BLaER1 (cell line): Measurements from ENCODE around the gene TNS1.
A peak's percentile ranks its signal among the peaks of the same experiment; 100 is the strongest.

Source experiments
- H3K27ac ChIP-seq: shearing (Covaris generic); formaldehyde crosslinking; 2 replicates; pipeline ENCODE4 v1.8.1; 2022
- H3K27me3 ChIP-seq: shearing (Covaris generic); formaldehyde crosslinking; 2 replicates; pipeline ENCODE4 v1.8.1; 2022
- H3K36me3 ChIP-seq: shearing (Covaris generic); formaldehyde crosslinking; 2 replicates; pipeline ENCODE4 v1.8.1; 2022
- H3K4me1 ChIP-seq: shearing (Covaris generic); formaldehyde crosslinking; 2 replicates; pipeline ENCODE4 v1.8.1; 2022
- H3K4me2 ChIP-seq: shearing (Covaris generic); formaldehyde crosslinking; 2 replicates; pipeline ENCODE4 v1.8.1; 2022
- H3K4me3 ChIP-seq: shearing (Covaris generic); formaldehyde crosslinking; 2 replicates; pipeline ENCODE4 v1.8.1; 2022
- H3K9ac ChIP-seq: shearing (Covaris generic); formaldehyde crosslinking; 2 replicates; pipeline ENCODE4 v1.8.1; 2022
- H3K9me3 ChIP-seq: shearing (Covaris generic); formaldehyde crosslinking; 2 replicates; pipeline ENCODE4 v1.8.1; 2022
- H4K20me1 ChIP-seq: shearing (Covaris generic); formaldehyde crosslinking; 2 replicates; pipeline ENCODE4 v1.8.1; 2022
- Cebpa-rat ChIP-seq: shearing (Covaris generic); IDR thresholded peaks from 2 replicates; pipeline ENCODE4 v1.8.1; 2022

Gene TNS1

GRCh38 chr2:217900010-217900779 lies 102.6 kb downstream of the TNS1 start:
- Histone ChIP-seq H3K9me3 (no peaks in the 10 kb centered on the region), H3K9ac (no peak overlapping the region), H3K4me2 (peak overlapping the region; percentile 92), H3K4me1 (peaks cover 56% of the 10 kb centered on the region), H3K4me3 (no peak overlapping the region), H3K27ac (0 out of 2 replicates have a peak overlapping the region, but pooled peaks have one; percentile 32), H3K27me3 (no peaks in the 10 kb centered on the region), H4K20me1 (peaks cover 19% of the 10 kb centered on the region), H3K36me3 (peaks cover 61% of the 10 kb centered on the region)
- no peak for TF ChIP-seq Cebpa-rat

GRCh38 chr2:217899231-217900009 lies 103.4 kb downstream of the TNS1 start:
- no peak overlapping the region for H3K27ac ChIP-seq
- no peak overlapping the region for H3K4me2 ChIP-seq
- no peaks in the 10 kb centered on the region for H3K9me3 ChIP-seq
- no peak overlapping the region for H3K4me3 ChIP-seq
- no peak for TF ChIP-seq Cebpa-rat
- H3K27me3 ChIP-seq, result no peaks in the 10 kb centered on the region
- H3K36me3 ChIP-seq, result peaks cover 69% of the 10 kb centered on the region
- no peak overlapping the region for H3K9ac ChIP-seq
- peaks cover 49% of the 10 kb centered on the region for H3K4me1 ChIP-seq
- H4K20me1 ChIP-seq, result peaks cover 11% of the 10 kb centered on the region

DNA sequence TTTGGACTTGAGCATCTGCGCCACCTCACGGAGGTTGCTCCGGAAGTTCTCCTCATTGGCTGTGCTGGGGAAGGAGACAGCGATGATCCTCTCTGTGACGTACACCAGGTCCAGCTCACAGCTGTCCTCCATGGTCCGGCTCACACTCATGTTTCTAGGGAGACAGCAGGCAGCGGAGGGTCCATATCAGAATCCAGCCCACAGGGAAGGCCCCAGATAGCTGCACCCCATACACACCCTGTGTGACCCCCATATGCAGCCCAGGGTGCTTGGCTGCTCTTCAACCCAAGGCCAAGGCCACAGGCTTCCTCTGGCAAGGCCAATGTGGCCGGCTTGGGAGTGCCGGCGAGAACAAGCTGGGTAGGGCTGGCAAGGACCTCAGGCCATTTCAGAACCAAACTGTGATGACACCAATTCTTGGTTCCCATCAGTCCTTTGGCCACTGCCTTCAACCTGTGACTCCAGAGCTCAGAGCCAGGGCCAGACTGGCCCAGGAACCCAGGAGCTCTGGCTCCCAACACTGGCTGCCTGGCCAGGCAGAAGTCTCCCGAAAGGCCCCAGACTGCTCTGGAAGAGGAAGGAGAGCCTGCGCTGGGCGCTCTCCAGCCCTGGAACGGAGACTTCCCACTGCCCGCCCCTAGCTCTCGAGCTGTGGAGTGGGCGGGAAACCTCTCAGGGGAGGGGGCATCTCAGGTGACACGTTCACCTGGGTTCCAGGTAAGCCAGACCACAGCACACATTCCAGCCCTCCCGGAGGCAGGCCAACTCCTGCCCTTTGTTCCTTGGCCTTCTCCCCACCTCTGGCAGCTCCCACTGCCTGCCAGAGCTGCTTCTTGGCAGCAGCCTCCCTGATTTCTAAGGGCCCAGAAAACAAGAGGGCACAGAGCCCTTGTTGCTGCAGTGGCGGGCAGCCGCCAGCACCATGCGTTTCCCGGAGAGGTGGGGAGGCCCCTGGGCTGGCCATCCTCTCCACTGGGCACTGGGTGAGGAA lies 104.7 kb downstream of the TNS1 start:
- no peaks in the 10 kb centered on the region for H3K9me3 ChIP-seq
- H3K4me1 ChIP-seq, result peaks cover 36% of the 10 kb centered on the region
- no peak for TF ChIP-seq Cebpa-rat
- H3K27ac ChIP-seq, result no peak overlapping the region
- H3K4me2 ChIP-seq, result no peak overlapping the region
- no peaks in the 10 kb centered on the region for H3K27me3 ChIP-seq
- H3K9ac ChIP-seq, result no peak overlapping the region
- H3K4me3 ChIP-seq, result no peak overlapping the region
- H4K20me1 ChIP-seq, result no peaks in the 10 kb centered on the region
- H3K36me3 ChIP-seq, result peaks cover 82% of the 10 kb centered on the region

GRCh38 chr2:217897091-217897715 lies 105.6 kb downstream of the TNS1 start:
- Histone ChIP-seq H3K36me3 (peaks cover 91% of the 10 kb centered on the region), H3K4me1 (peaks cover 26% of the 10 kb centered on the region), H3K27ac (no peak overlapping the region), H3K4me2 (no peak overlapping the region), H3K9me3 (no peaks in the 10 kb centered on the region), H4K20me1 (no peaks in the 10 kb centered on the region), H3K27me3 (no peaks in the 10 kb centered on the region), H3K9ac (no peak overlapping the region), H3K4me3 (no peak overlapping the region)
- no peak for TF ChIP-seq Cebpa-rat

DNA sequence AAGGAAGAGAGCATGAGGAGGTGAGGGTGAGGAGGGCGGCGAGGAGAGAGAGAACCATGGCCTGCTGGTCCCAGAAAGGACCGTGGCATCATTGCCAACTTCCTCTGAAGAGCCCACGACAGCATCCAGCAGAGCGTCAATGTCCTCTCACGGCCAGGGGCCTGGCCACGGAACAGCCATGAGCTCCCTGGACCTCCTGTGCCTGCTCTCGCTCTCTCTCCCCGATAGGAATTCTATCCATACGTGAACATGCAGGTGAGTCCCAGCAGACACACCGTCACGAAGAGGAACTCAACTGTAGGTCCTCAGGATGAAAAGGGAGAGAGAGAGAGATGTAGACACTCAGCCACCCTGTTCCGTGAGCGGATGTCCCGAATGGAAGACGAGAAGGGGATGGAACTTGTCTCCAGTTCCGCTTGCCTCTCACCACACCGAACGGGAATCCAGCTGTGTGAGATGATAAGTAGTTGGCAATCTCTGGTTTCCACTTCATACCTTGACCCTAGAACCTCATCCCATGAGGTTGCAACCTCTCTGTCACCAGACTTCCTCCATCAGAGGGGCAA lies 107.6 kb downstream of the TNS1 start:
- H3K27me3 ChIP-seq, result no peaks in the 10 kb centered on the region
- H3K9me3 ChIP-seq, result no peaks in the 10 kb centered on the region
- TF ChIP-seq Cebpa-rat, result no peak
- H4K20me1 ChIP-seq, result no peaks in the 10 kb centered on the region
- peaks cover 99% of the 10 kb centered on the region for H3K36me3 ChIP-seq
- no peak overlapping the region for H3K27ac ChIP-seq
- peaks cover 6% of the 10 kb centered on the region for H3K4me1 ChIP-seq
- H3K9ac ChIP-seq, result no peak overlapping the region
- H3K4me2 ChIP-seq, result no peak overlapping the region
- no peak overlapping the region for H3K4me3 ChIP-seq

- Histone ChIP-seq H3K27ac (no peak overlapping the region), H3K4me2 (no peak overlapping the region), H3K4me3 (no peak overlapping the region), H3K9me3 (no peaks in the 10 kb centered on the region), H3K27me3 (no peaks in the 10 kb centered on the region), H3K36me3 (peaks cover 100% of the 10 kb centered on the region), H3K4me1 (no peaks in the 10 kb centered on the region), H4K20me1 (no peaks in the 10 kb centered on the region), H3K9ac (no peak overlapping the region)
- no peak for TF ChIP-seq Cebpa-rat
These were observed 109.4 kb downstream of the TNS1 start for GRCh38 chr2:217893440-217893839.

GRCh38 chr2:217892560-217892959 lies 110.2 kb downstream of the TNS1 start:
- Histone ChIP-seq H3K9ac (no peak overlapping the region), H3K27me3 (no peaks in the 10 kb centered on the region), H3K4me1 (no peaks in the 10 kb centered on the region), H3K4me3 (no peak overlapping the region), H3K36me3 (peaks cover 100% of the 10 kb centered on the region), H3K4me2 (no peak overlapping the region), H4K20me1 (no peaks in the 10 kb centered on the region), H3K9me3 (no peaks in the 10 kb centered on the region), H3K27ac (no peak overlapping the region)
- TF ChIP-seq Cebpa-rat, result no peak

- H3K9ac ChIP-seq, result no peak overlapping the region
- H3K27me3 ChIP-seq, result no peaks in the 10 kb centered on the region
- 0 out of 2 replicates have a peak, but pooled peaks cover 4% of the 10 kb centered on the region for H3K4me1 ChIP-seq
- 0 out of 2 replicates have a peak, but pooled peaks cover 5% of the 10 kb centered on the region for H4K20me1 ChIP-seq
- peaks cover 94% of the 10 kb centered on the region for H3K36me3 ChIP-seq
- no peak for TF ChIP-seq Cebpa-rat
- no peak overlapping the region for H3K4me3 ChIP-seq
- no peaks in the 10 kb centered on the region for H3K9me3 ChIP-seq
- H3K4me2 ChIP-seq, result no peak overlapping the region
- no peak overlapping the region for H3K27ac ChIP-seq
These were observed 112.3 kb downstream of the TNS1 start for GRCh38 chr2:217890445-217890844.

DNA sequence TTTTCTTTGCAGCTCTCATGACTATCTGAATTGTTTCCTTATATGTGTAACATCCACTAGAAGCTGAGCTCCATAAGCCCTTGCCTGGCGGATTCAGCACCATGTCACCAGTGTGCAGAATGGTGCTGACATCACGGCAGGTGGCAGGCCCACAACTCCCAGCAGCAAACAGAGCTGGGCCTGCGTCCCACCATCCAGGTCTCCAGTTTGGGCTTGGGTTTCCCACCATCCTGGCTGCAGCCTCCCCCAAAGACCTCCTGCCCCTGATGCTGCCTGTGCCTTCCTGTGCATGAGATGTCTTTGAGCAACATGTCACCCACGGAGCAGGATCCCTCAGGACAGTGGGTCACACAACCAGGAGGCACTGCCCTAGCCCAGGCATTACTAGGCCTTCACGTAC lies 113.1 kb downstream of the TNS1 start:
- no peak for TF ChIP-seq Cebpa-rat
- Histone ChIP-seq H3K9ac (no peak overlapping the region), H3K4me2 (no peak overlapping the region), H4K20me1 (0 out of 2 replicates have a peak, but pooled peaks cover 5% of the 10 kb centered on the region), H3K4me1 (0 out of 2 replicates have a peak, but pooled peaks cover 4% of the 10 kb centered on the region), H3K27me3 (no peaks in the 10 kb centered on the region), H3K4me3 (no peak overlapping the region), H3K9me3 (no peaks in the 10 kb centered on the region), H3K27ac (no peak overlapping the region), H3K36me3 (peaks cover 94% of the 10 kb centered on the region)
